SK-N-SH (cell line): ENCODE measurements around the gene SNAP29. TPM values are rescaled to one million over a fixed set of nuclear protein-coding genes. Genes with fewer than 3 reads are reported as not detected.

Source experiments
- CHD2 ChIP-seq: fragments of 150-350 bp; IDR thresholded peaks from 2 replicates; pipeline ENCODE4 v1.6.1; 2018; ENCODE audit warnings: low read length; ENCODE audit not compliant: partially characterized antibody
- ELF1 ChIP-seq: IDR thresholded peaks from 2 replicates; pipeline ENCODE4 v1.4.0; 2012
- EP300 ChIP-seq, 2 experiments: IDR thresholded peaks; 2 replicates each; pipeline versions ENCODE4 v1.4.0 to v1.6.1; 2012; ENCODE audit warnings: borderline replicate concordance in 1 of 2, low read depth in 1 of 2, low read length in 1 of 2
- EZH2phosphoT487 ChIP-seq: fragments of 200-600 bp; sonication (generic); IDR thresholded peaks from 2 replicates; pipeline ENCODE4 v1.6.1; 2017; ENCODE audit warnings: low read depth, mixed run types, mild to moderate bottlenecking, antibody characterized with exemption, moderate library complexity, borderline replicate concordance
- FOSL2 ChIP-seq: IDR thresholded peaks from 2 replicates; pipeline ENCODE4 v1.4.0; 2012; ENCODE audit warnings: low read depth, mild to moderate bottlenecking, moderate library complexity, borderline replicate concordance
- FOXJ3 ChIP-seq: sonication (generic); formaldehyde crosslinking; IDR thresholded peaks from 2 replicates; pipeline ENCODE4 v1.5.1; 2020; ENCODE audit warnings: mild to moderate bottlenecking, missing genetic modification reagents
- JUND ChIP-seq: IDR thresholded peaks from 2 replicates; pipeline ENCODE4 v1.4.0; 2012
- MEF2A ChIP-seq: IDR thresholded peaks from 2 replicates; pipeline ENCODE4 v1.4.0; 2012; ENCODE audit warnings: low read depth, borderline replicate concordance
- NFIC ChIP-seq: IDR thresholded peaks from 2 replicates; pipeline ENCODE4 v1.4.0; 2012; ENCODE audit warnings: borderline replicate concordance
- NRF1 ChIP-seq: IDR thresholded peaks from 2 replicates; pipeline ENCODE4 v1.6.1; 2012; ENCODE audit warnings: low read depth, mild to moderate bottlenecking, low read length
- POLR2AphosphoS5 ChIP-seq: IDR thresholded peaks from 2 replicates; pipeline ENCODE4 v1.6.1; 2012; ENCODE audit warnings: low read depth, low read length
- RAD21 ChIP-seq: IDR thresholded peaks from 2 replicates; pipeline ENCODE4 v1.6.1; 2012; ENCODE audit warnings: mild to moderate bottlenecking, low read length
- REST ChIP-seq: IDR thresholded peaks from 2 replicates; pipeline ENCODE4 v1.6.1; 2012; ENCODE audit warnings: mild to moderate bottlenecking, low read depth, low read length, moderate library complexity
- RFX5 ChIP-seq: IDR thresholded peaks from 2 replicates; pipeline ENCODE4 v1.6.1; 2012; ENCODE audit warnings: mild to moderate bottlenecking, improper control_type of control experiment, low read length
- SMC3 ChIP-seq: IDR thresholded peaks from 2 replicates; pipeline ENCODE4 v1.6.1; 2012; ENCODE audit warnings: low read depth, low read length, improper control_type of control experiment
- TCF12 ChIP-seq: IDR thresholded peaks from 2 replicates; pipeline ENCODE4 v1.4.0; 2012
- ZBTB33 ChIP-seq: IDR thresholded peaks from 2 replicates; pipeline ENCODE4 v1.4.0; 2012; ENCODE audit warnings: low read depth, borderline replicate concordance
- polyA plus RNA-seq, 3 experiments: library from polyadenylated mRNA; depleted of rRNA; stranded (reverse); fragments of >200 nt; gene quantifications; 2 replicates each; pipeline ENCODE4 v1.2.3, GENCODE V29; 2012

The SNAP29 gene
- polyA plus RNA-seq, 1 of the 3 experiments (the other 2 are of a cell fraction): 37.3 TPM

- no peak for TF ChIP-seq REST
- TF ChIP-seq EP300 (IDR thresholded peaks at IDR 0.05; ENCODE audit: borderline replicate concordance in 1 of 2, low read depth in 1 of 2, low read length in 1 of 2): no peak
- TF ChIP-seq ELF1: peak; percentile 79
- TF ChIP-seq FOSL2: peak; percentile 10; the same call in 1 of the 2 replicates
- TF ChIP-seq EZH2phosphoT487: no peak
- TF ChIP-seq FOXJ3: no peak
- TF ChIP-seq JUND: no peak
- TF ChIP-seq RFX5: peak; percentile 88; the same call in 1 of the 2 replicates
- peak; percentile 20; the same call in 1 of the 2 replicates for TF ChIP-seq SMC3
- peak; percentile 59 for TF ChIP-seq RAD21
- TF ChIP-seq POLR2AphosphoS5: peak; percentile 88
- TF ChIP-seq NRF1: peak; percentile 89
- peak; percentile 59 for TF ChIP-seq TCF12
- TF ChIP-seq NFIC: no peak
- no peak for TF ChIP-seq MEF2A
- no peak for TF ChIP-seq ZBTB33
- no peak for TF ChIP-seq CHD2
Observed at GRCh38 chr22:20916916-20917810, 58.4 kb downstream of the SNAP29 start, which contains the start of gene CRKL (continued).
